ENCODE measurements around the gene TAPBP. TPM values are rescaled to one million over a fixed set of nuclear protein-coding genes. Genes with fewer than 3 reads are reported as not detected.

The TAPBP gene
- total and polyA plus RNA-seq, 9 of the 15 experiments (the other 6 are each of a cell fraction or from before 2014, with no cell fraction given): 5.6 to 74.0 (median 22.3) TPM

DNA sequence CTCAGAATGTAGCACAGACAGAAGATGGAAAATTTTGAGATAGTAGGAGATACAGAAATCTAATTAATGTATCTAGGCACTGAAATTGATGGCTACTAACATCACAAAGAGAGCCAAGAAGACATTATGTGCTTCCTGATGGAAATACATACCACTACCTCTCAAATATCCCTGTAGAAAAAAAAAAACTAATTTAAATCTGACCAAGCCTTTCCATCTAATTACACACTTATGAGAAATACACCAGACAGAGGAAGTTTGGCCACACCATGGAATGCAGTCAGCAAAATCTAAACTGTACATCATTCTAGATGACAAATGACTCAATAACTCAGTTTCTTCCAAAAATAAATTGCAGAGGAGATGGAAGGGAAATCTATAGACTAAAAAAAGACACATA, 61.1 kb downstream of the TAPBP start:
- H3K9ac ChIP-seq (ENCODE audit: insufficient read depth in 1 of 2, low read depth in 2 of 2, low read length in 2 of 2): no peak overlapping the region

More for the DNA sequence above, 61.1 kb downstream of the TAPBP start:
- ChIA-PET CTCF (ENCODE audit: low intra/inter-chr PET ratio) (interaction anchor here (0.7 kb wide), 1 partner anchor 15 kb away, joined by 4 read pairs; no protein-coding TSS in a partner anchor), POLR2A (no interaction called here)
- Histone ChIP-seq H3K4me1 (replicated peaks in 1 of 2; ENCODE audit: control insufficient read depth in 2 of 2, insufficient read depth in 2 of 2, low read length in 2 of 2) (peaks cover 22 to 31% of the 10 kb centered on the region in 2 experiments), H3K9me1 (ENCODE audit: control insufficient read depth, insufficient read depth, low read length) (peaks cover 4% of the 10 kb centered on the region), H3K27ac (ENCODE audit: extremely low read depth, low read depth, low read length) (no peak overlapping the region), H3K27me3 (ENCODE audit: control insufficient read depth in 2 of 2, insufficient read depth in 2 of 2, low read length in 2 of 2) (no peaks in the 10 kb centered on the region), H3K4me2 (ENCODE audit: insufficient read depth, low read length) (no peak overlapping the region), H3K36me3 (ENCODE audit: control insufficient read depth, insufficient read depth, low read length) (peaks cover 31% of the 10 kb centered on the region), H4K20me1 (replicated peaks; ENCODE audit: control insufficient read depth, insufficient read depth, low read length) (no peaks in the 10 kb centered on the region), H3K4me3 (no peak overlapping the region), H2AFZ (ENCODE audit: low read depth, low read length) (no peak overlapping the region), H3K79me2 (ENCODE audit: control insufficient read depth, insufficient read depth, low read length) (no peaks in the 10 kb centered on the region), H3K9me3 (replicated peaks; ENCODE audit: control insufficient read depth, insufficient read depth, low read depth, low read length) (no peaks in the 10 kb centered on the region)
- BruUV-seq (replicated peaks): no TSS peak
- ATAC-seq (no peak), FAIRE-seq (no peak), DNase-seq (ENCODE audit: extremely low read depth in 1 of 4, low spot score in 3 of 4) (no peak)
- no peak for TF ChIP-seq STAT5B (CRISPR knock-in tag; IDR thresholded peaks at IDR 0.05)
- TF ChIP-seq HMG20B (CRISPR knock-in tag; IDR thresholded peaks at IDR 0.05): no peak
- no peak for TF ChIP-seq ZNF511 (CRISPR knock-in tag; IDR thresholded peaks at IDR 0.05)
- TF ChIP-seq, protein P1, sequence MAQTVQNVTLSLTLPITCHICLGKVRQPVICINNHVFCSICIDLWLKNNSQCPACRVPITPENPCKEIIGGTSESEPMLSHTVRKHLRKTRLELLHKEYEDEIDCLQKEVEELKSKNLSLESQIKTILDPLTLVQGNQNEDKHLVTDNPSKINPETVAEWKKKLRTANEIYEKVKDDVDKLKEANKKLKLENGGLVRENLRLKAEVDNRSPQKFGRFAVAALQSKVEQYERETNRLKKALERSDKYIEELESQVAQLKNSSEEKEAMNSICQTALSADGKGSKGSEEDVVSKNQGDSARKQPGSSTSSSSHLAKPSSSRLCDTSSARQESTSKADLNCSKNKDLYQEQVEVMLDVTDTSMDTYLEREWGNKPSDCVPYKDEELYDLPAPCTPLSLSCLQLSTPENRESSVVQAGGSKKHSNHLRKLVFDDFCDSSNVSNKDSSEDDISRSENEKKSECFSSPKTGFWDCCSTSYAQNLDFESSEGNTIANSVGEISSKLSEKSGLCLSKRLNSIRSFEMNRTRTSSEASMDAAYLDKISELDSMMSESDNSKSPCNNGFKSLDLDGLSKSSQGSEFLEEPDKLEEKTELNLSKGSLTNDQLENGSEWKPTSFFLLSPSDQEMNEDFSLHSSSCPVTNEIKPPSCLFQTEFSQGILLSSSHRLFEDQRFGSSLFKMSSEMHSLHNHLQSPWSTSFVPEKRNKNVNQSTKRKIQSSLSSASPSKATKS (CRISPR knock-in tag; IDR thresholded peaks at IDR 0.05): no peak
- no peak for TF ChIP-seq TAF9B (IDR thresholded peaks at IDR 0.05; ENCODE audit: partially characterized antibody)
- TF ChIP-seq E2F3 (CRISPR knock-in tag; IDR thresholded peaks at IDR 0.05): no peak
- TF ChIP-seq CBFA2T3 (IDR thresholded peaks at IDR 0.05): no peak
- no peak for TF ChIP-seq HMGN3 (IDR thresholded peaks at IDR 0.05; ENCODE audit: borderline replicate concordance, extremely low read depth, insufficient read length, low read depth, low read length)
- TF ChIP-seq ZBTB34 (CRISPR knock-in tag; IDR thresholded peaks at IDR 0.05): no peak
- no peak for TF ChIP-seq ZNF507 (tag; conservative IDR thresholded peaks at IDR 0.05)
- TF ChIP-seq RB1 (IDR thresholded peaks at IDR 0.05; ENCODE audit: low read depth): no peak
- no peak for TF ChIP-seq PRPF4 (IDR thresholded peaks at IDR 0.05; ENCODE audit: insufficient read depth, low read depth, low read length, poor library complexity, severe bottlenecking)
- TF ChIP-seq, protein P2, sequence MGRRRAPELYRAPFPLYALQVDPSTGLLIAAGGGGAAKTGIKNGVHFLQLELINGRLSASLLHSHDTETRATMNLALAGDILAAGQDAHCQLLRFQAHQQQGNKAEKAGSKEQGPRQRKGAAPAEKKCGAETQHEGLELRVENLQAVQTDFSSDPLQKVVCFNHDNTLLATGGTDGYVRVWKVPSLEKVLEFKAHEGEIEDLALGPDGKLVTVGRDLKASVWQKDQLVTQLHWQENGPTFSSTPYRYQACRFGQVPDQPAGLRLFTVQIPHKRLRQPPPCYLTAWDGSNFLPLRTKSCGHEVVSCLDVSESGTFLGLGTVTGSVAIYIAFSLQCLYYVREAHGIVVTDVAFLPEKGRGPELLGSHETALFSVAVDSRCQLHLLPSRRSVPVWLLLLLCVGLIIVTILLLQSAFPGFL (CRISPR knock-in tag; IDR thresholded peaks at IDR 0.05): no peak
- no peak for TF ChIP-seq HDAC1 (IDR thresholded peaks at IDR 0.05)
- in situ Hi-C loops (cut with MboI) (no loop called here), intact Hi-C loops (cut with micrococcal nuclease) (no loop called here)

Data from K562 (cell line).